Esophagus (tissue), 2 donors: ENCODE measurements around the gene FBRS. TPM values are rescaled to one million over a fixed set of nuclear protein-coding genes. Genes with fewer than 3 reads are reported as not detected.
A peak's percentile ranks its signal among the peaks of the same experiment; 100 is the strongest.

Source experiments
- H3K27ac ChIP-seq, 2 donors: one replicate each; pipeline ENCODE4 v1.5.1; 2013; ENCODE audit warnings: low read depth in 2 of 2, mild to moderate bottlenecking in 2 of 2, inconsistent platforms in 1 of 2, low read length in 1 of 2, moderate library complexity in 1 of 2
- H3K27me3 ChIP-seq, 2 donors: one replicate each; pipeline ENCODE4 v1.6.1; 2013; ENCODE audit warnings: low read length in 2 of 2, control low read depth in 1 of 2, mild to moderate bottlenecking in 1 of 2; ENCODE audit not compliant: insufficient read depth in 2 of 2, control insufficient read depth in 1 of 2
- H3K36me3 ChIP-seq, 2 donors: one replicate each; pipeline ENCODE4 v1.6.1; 2013; ENCODE audit warnings: low read length in 1 of 2; ENCODE audit not compliant: control insufficient read depth in 2 of 2, insufficient read depth in 2 of 2
- H3K4me1 ChIP-seq, 2 donors: one replicate each; pipeline ENCODE4 v1.6.1; 2013; ENCODE audit warnings: low read length in 1 of 2; ENCODE audit not compliant: control insufficient read depth in 2 of 2, insufficient read depth in 2 of 2
- H3K4me3 ChIP-seq, 2 donors: one replicate each; pipeline ENCODE4 v1.5.1; 2013; ENCODE audit warnings: low read length in 2 of 2, mild to moderate bottlenecking in 2 of 2, low read depth in 1 of 2, moderate library complexity in 1 of 2
- H3K9me3 ChIP-seq, 2 donors: one replicate each; pipeline ENCODE4 v1.6.1; 2013; ENCODE audit warnings: mild to moderate bottlenecking in 2 of 2, low read depth in 1 of 2, low read length in 1 of 2, moderate library complexity in 1 of 2; ENCODE audit not compliant: control insufficient read depth in 2 of 2, insufficient read depth in 1 of 2
- WGBS, 2 donors: extraction: QIAGEN DNeasy Blood & Tissue Kit; methylation state at CpG; one replicate each; pipeline ENCODE4 v1.1.7; 2013; 5-methylcytosine and 5-hydroxymethylcytosine counted together
- polyA plus RNA-seq, 2 donors: library from polyadenylated mRNA; stranded (reverse); fragments of 200-250 nt; gene quantifications; one replicate each; pipeline ENCODE4 v1.2.3, GENCODE V29; 2013
- donor health status: healthy with polysubstance abuse.
- donor health status: Bipolar disorder and iron deficiency.

FBRS gene
- polyA plus RNA-seq, 2 donors, result 43.5 to 84.8 TPM

DNA sequence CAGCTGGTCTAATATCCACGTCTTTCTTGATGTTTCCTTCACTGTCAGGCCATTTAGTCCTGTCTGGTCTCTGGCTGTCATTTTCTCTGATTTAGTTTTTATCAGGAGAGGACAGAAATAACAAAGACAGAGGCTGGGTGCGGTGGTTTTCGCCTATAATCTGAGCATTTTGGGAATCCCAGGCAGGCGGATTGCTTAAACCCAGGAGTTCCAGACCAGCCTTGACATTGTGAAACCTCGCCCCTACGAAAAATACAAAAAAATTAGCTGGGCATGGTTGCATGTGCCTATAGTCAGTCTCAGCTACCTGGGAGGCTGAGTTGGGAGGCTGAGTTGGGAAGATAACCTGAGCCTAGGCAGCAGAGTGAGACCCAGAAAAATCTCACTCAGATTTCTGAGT, 47.8 kb downstream of the FBRS start:
- no peaks in the 10 kb centered on the region for H3K4me1 ChIP-seq
- no peak overlapping the region for H3K4me3 ChIP-seq
- peaks cover 28 to 61% of the 10 kb centered on the region in 2 donors for H3K36me3 ChIP-seq
- WGBS, 2 donors, result 93% methylated on average over 6 of the region's 6 CpGs
- H3K27ac ChIP-seq, result no peak overlapping the region
- no peaks in the 10 kb centered on the region for H3K27me3 ChIP-seq
- no peaks in the 10 kb centered on the region for H3K9me3 ChIP-seq

DNA sequence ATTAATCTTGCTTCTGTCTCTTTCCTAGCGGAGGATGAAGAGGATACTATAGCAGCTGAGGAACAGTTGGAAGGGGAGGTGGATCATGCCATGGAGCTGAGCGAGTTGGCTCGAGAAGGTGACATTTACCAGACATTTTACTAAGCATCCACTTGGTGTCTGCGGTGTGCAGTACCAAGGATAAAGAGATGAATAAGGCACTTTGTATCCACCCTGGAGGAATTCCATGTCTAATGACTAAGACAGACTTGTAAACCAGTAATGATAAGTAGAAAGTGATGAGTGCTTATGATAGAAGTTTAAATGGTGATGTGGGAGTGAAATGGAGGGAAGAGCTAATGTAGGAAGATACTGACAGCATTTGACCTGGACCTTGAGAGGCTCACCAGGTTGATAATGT, 52.7 kb downstream of the FBRS start:
- no peaks in the 10 kb centered on the region for H3K27me3 ChIP-seq
- peaks cover 36 to 64% of the 10 kb centered on the region in 2 donors for H3K36me3 ChIP-seq
- WGBS, 2 donors, result 97 to 98% methylated on average over 4 of the region's 4 CpGs
- H3K4me3 ChIP-seq, result no peak overlapping the region
- no peak overlapping the region for H3K27ac ChIP-seq
- H3K4me1 ChIP-seq, result peaks cover 0 to 4% of the 10 kb centered on the region in 2 donors
- no peaks in the 10 kb centered on the region for H3K9me3 ChIP-seq

DNA sequence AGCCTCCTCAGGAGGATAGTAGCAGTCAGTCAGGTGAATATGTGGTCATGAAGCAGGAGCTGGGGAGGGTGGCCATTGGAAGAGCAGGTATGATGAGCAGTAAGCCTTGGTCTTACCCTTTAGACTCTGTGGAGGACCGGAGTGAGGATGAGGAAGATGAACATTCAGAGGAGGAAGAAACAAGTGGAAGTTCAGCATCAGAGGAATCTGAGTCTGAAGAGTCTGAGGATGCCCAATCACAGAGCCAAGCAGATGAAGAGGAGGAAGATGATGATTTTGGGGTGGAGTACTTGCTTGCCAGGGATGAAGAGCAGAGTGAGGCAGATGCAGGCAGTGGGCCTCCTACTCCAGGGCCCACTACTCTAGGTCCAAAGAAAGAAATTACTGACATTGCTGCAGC, 53.5 kb downstream of the FBRS start:
- Histone ChIP-seq H3K9me3 (no peaks in the 10 kb centered on the region), H3K4me3 (no peak overlapping the region), H3K27ac (no peak overlapping the region), H3K4me1 (peaks cover 0 to 4% of the 10 kb centered on the region in 2 donors), H3K27me3 (no peaks in the 10 kb centered on the region), H3K36me3 (peaks cover 36 to 66% of the 10 kb centered on the region in 2 donors)
- 94 to 100% methylated on average over 1 of the region's 1 CpG for WGBS, 2 donors

DNA sequence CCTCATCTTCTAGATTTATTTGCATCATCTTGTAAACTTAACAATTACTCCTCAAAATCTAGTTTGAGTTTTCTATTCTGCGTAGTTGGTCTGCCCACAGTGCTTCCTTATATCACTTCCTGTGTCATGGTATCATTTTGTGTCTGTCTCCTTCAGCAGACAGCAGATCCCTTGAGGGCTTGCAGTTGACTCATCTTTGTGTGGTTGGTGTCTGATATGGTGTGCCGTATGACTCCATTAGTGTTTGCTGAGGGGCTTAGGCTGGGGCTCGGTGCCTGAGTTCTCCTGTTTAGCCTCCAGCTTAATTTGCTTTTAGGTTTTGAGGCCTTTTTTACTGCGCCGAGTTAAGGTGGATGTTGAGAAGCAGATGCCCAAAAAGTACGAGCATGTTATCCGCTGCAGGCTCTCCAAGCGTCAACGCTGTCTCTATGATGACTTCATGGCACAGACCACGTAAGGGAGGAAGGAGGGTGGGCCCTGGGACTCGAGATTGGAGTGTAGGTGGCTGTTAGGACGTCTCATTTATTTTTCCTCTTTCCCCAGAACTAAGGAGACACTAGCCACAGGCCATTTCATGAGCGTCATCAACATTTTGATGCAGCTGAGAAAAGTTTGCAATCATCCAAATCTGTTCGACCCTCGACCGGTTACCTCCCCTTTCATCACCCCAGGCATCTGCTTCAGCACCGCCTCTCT, 57.7 kb downstream of the FBRS start:
- H3K4me1 ChIP-seq, result peaks cover 0 to 4% of the 10 kb centered on the region in 2 donors
- no peak overlapping the region for H3K4me3 ChIP-seq
- no peaks in the 10 kb centered on the region for H3K27me3 ChIP-seq
- H3K9me3 ChIP-seq, result no peaks in the 10 kb centered on the region
- peaks cover 17 to 45% of the 10 kb centered on the region in 2 donors for H3K36me3 ChIP-seq
- WGBS, 2 donors, result 80 to 89% methylated on average over 17 of the region's 17 CpGs
- peak overlapping the region in 1 of 2 donors; percentile 55 for H3K27ac ChIP-seq

DNA sequence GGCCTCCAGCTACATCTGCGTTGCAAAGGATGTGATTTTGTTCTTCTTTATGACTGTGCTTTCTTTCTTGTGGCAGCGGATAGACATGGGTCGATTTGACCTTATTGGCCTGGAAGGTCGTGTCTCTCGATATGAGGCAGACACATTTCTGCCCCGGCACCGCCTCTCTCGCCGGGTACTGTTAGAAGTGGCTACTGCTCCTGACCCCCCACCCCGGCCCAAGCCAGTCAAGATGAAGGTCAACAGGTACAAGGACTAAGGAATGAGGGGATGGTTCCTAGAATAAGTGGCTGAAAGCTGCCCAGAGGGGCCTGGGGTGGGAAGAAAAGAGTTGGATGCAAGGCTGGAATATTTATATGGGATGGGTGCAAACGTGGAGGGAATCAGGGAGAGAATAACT, 61.9 kb downstream of the FBRS start:
- H3K4me1 ChIP-seq, result no peaks in the 10 kb centered on the region
- peaks cover 32 to 62% of the 10 kb centered on the region in 2 donors for H3K36me3 ChIP-seq
- no peaks in the 10 kb centered on the region for H3K27me3 ChIP-seq
- H3K4me3 ChIP-seq, result no peak overlapping the region
- H3K9me3 ChIP-seq, result no peaks in the 10 kb centered on the region
- WGBS, 2 donors, result 91% methylated on average over 11 of the region's 11 CpGs
- H3K27ac ChIP-seq, result no peak overlapping the region

Other genes with a start within 250 kb of the FBRS start
- gene DCTPP1, start 228.4 kb upstream of the FBRS start, polyA plus RNA-seq, result 10 to 100 TPM in 1 of 2 donors, 1 to 10 TPM in 1; 9.5 to 32.6 TPM
- gene SEPHS2, start 212.6 kb upstream of the FBRS start, polyA plus RNA-seq, result 10 to 100 TPM; 11.8 to 21.5 TPM
- 1 to 10 TPM; 2.2 to 2.5 TPM for gene ITGAL, start 185.7 kb upstream of the FBRS start, polyA plus RNA-seq
- gene ZNF768, start 131.9 kb upstream of the FBRS start, polyA plus RNA-seq, result 10 to 100 TPM; 15.2 to 29.4 TPM
- 1 to 10 TPM; 4.4 to 4.5 TPM for gene ZNF747, start 123.6 kb upstream of the FBRS start, polyA plus RNA-seq
- gene ZNF764, start 100.1 kb upstream of the FBRS start, polyA plus RNA-seq, result 1 to 10 TPM; 2.7 to 3.1 TPM
- gene ZNF688, start 86.7 kb upstream of the FBRS start, polyA plus RNA-seq, result 10 to 100 TPM in 1 of 2 donors, 1 to 10 TPM in 1; 8.4 to 16.3 TPM
- gene ZNF785, start 72.7 kb upstream of the FBRS start, polyA plus RNA-seq, result 1 to 10 TPM; 3.2 to 5.9 TPM
- 1 to 10 TPM; 1.3 to 2.0 TPM for gene ZNF689, start 48.0 kb upstream of the FBRS start, polyA plus RNA-seq
- gene PRR14, start 7.5 kb upstream of the FBRS start, polyA plus RNA-seq, result 10 to 100 TPM; 26.8 to 51.8 TPM
- gene SRCAP, start 40.7 kb downstream of the FBRS start, polyA plus RNA-seq, result 10 to 100 TPM in 1 of 2 donors, 1 to 10 TPM in 1; 4.9 to 20.9 TPM
- gene PHKG2, start 90.0 kb downstream of the FBRS start, polyA plus RNA-seq, result 10 to 100 TPM; 23.2 to 34.8 TPM
- gene CFAP119, start 103.6 kb downstream of the FBRS start, polyA plus RNA-seq, result 1 to 10 TPM; 3.5 to 6.2 TPM
- gene RNF40, start 103.9 kb downstream of the FBRS start, polyA plus RNA-seq, result 10 to 100 TPM; 39.9 to 64.1 TPM
- 1 to 10 TPM; 3.4 to 4.9 TPM for gene ZNF629, start 128.8 kb downstream of the FBRS start, polyA plus RNA-seq
- 10 to 100 TPM; 21.8 to 33.9 TPM for gene BCL7C, start 235.6 kb downstream of the FBRS start, polyA plus RNA-seq
- 1 to 10 TPM; 2.2 to 3.3 TPM for gene CTF1, start 238.2 kb downstream of the FBRS start, polyA plus RNA-seq